GM23338 (cell line): ENCODE measurements around the gene ELOVL6. TPM values are rescaled to one million over a fixed set of nuclear protein-coding genes. Genes with fewer than 3 reads are reported as not detected.

Source experiments
- ATAC-seq: fragments of 200-7000 bp; cut with Tn5 transposase; 3 replicates; pipeline ENCODE4 v1.9.1; 2020
- DNase-seq: peaks from one replicate; pipeline ENCODE4 v3.0.0-alpha.2; 2015; ENCODE audit warnings: low spot score
- H2AFZ ChIP-seq: fragments of 200-600 bp; sonication (generic); 2 replicates; pipeline ENCODE4 v1.8.0; 2016; ENCODE audit warnings: antibody characterized with exemption, mild to moderate bottlenecking, moderate library complexity
- H3F3A ChIP-seq: fragments of 200-600 bp; sonication (generic); replicated peaks from 2 replicates; pipeline ENCODE4 v1.8.0; 2017; ENCODE audit warnings: antibody characterized with exemption, mixed run types, low read depth
- H3K27ac ChIP-seq: fragments of 200-600 bp; sonication (generic); 2 replicates; pipeline ENCODE4 v1.6.1; 2016; ENCODE audit warnings: low read depth
- H3K27me3 ChIP-seq: fragments of 200-600 bp; sonication (generic); 2 replicates; pipeline ENCODE4 v1.8.0; 2016; ENCODE audit warnings: mild to moderate bottlenecking, mixed run types, moderate library complexity; ENCODE audit not compliant: insufficient read depth
- H3K36me3 ChIP-seq: fragments of 200-600 bp; sonication (generic); 2 replicates; pipeline ENCODE4 v1.8.0; 2016; ENCODE audit warnings: mild to moderate bottlenecking; ENCODE audit not compliant: insufficient read depth
- H3K4me1 ChIP-seq: fragments of 200-600 bp; sonication (generic); 2 replicates; pipeline ENCODE4 v1.8.0; 2016; ENCODE audit warnings: mild to moderate bottlenecking, moderate library complexity; ENCODE audit not compliant: insufficient read depth
- H3K4me2 ChIP-seq: fragments of 200-600 bp; sonication (generic); 2 replicates; pipeline ENCODE4 v1.7.1; 2017; ENCODE audit warnings: mixed run types
- H3K4me3 ChIP-seq: fragments of 200-600 bp; sonication (generic); 2 replicates; pipeline ENCODE4 v1.6.1; 2016; ENCODE audit warnings: mixed run types
- H3K79me2 ChIP-seq: fragments of 200-600 bp; sonication (generic); replicated peaks from 2 replicates; pipeline ENCODE4 v1.8.0; 2017; ENCODE audit warnings: mild to moderate bottlenecking; ENCODE audit not compliant: insufficient read depth
- H3K9me2 ChIP-seq: fragments of 200-600 bp; sonication (generic); 2 replicates; pipeline ENCODE4 v1.8.0; 2017; ENCODE audit not compliant: insufficient read depth
- H4K20me1 ChIP-seq: fragments of 200-600 bp; sonication (generic); replicated peaks from 2 replicates; pipeline ENCODE4 v1.8.0; 2017; ENCODE audit warnings: mild to moderate bottlenecking; ENCODE audit not compliant: insufficient read depth
- H3K27ac Mint-ChIP-seq: 2 replicates; pipeline ENCODE4 v1.8.0; 2020; ENCODE audit warnings: inconsistent platforms, mild to moderate bottlenecking, moderate library complexity, mixed read lengths
- H3K27me3 Mint-ChIP-seq: 3 replicates; pipeline ENCODE4 v1.8.0; 2022; ENCODE audit warnings: low read depth, mild to moderate bottlenecking, moderate library complexity, mixed read lengths, inconsistent platforms; ENCODE audit not compliant: insufficient read depth, poor library complexity
- H3K36me3 Mint-ChIP-seq: 3 replicates; pipeline ENCODE4 v1.8.0; 2021; ENCODE audit warnings: low read depth, mild to moderate bottlenecking, inconsistent platforms, moderate library complexity, mixed read lengths
- H3K4me1 Mint-ChIP-seq: 3 replicates; pipeline ENCODE4 v1.8.0; 2020; ENCODE audit warnings: mild to moderate bottlenecking, inconsistent platforms, mixed read lengths
- H3K4me3 Mint-ChIP-seq: 3 replicates; pipeline ENCODE4 v1.8.0; 2021; ENCODE audit warnings: moderate library complexity, mild to moderate bottlenecking, inconsistent platforms, mixed read lengths
- H3K9me3 Mint-ChIP-seq: 3 replicates; pipeline ENCODE4 v1.8.0; 2020; ENCODE audit warnings: moderate library complexity, mild to moderate bottlenecking, inconsistent platforms, mixed read lengths
- CREB1 ChIP-seq: fragments of 250-450 bp; sonication (Bioruptor Pico); IDR thresholded peaks from 2 replicates; pipeline ENCODE4 v1.5.0; 2020; ENCODE audit warnings: low read depth, mild to moderate bottlenecking, moderate library complexity
- CTCF ChIP-seq, 2 experiments: fragments of 200-600 bp in 1 of 2; sonication (generic) in 1 of 2; conservative IDR thresholded peaks; 2 replicates each; pipeline versions ENCODE4 v1.5.1 to v1.6.1; 2016 to 2017; ENCODE audit warnings: antibody characterized with exemption in 2 of 2, low read depth in 2 of 2, mild to moderate bottlenecking in 2 of 2, moderate library complexity in 1 of 2
- ETS1 ChIP-seq: IDR thresholded peaks from 2 replicates; pipeline ENCODE4 v1.6.1; 2016; ENCODE audit warnings: antibody characterized with exemption
- EZH2 ChIP-seq: fragments of 200-600 bp; sonication (generic); IDR thresholded peaks from one replicate; pipeline ENCODE4 v1.8.0; 2017; ENCODE audit warnings: antibody characterized with exemption, mild to moderate bottlenecking, low read depth; ENCODE audit not compliant: unreplicated experiment
- EZH2phosphoT487 ChIP-seq: fragments of 200-600 bp; sonication (generic); IDR thresholded peaks from one replicate; pipeline ENCODE4 v1.8.1; 2018; ENCODE audit warnings: antibody characterized with exemption; ENCODE audit not compliant: unreplicated experiment
- JUNB ChIP-seq: IDR thresholded peaks from one replicate; pipeline ENCODE4 v1.6.1; 2016; ENCODE audit warnings: antibody characterized with exemption; ENCODE audit not compliant: unreplicated experiment
- NANOG ChIP-seq: IDR thresholded peaks from 2 replicates; pipeline ENCODE4 v1.6.1; 2016; ENCODE audit warnings: antibody characterized with exemption, borderline replicate concordance
- ZNF331 ChIP-seq: fragments of 250-450 bp; sonication (Bioruptor Pico); IDR thresholded peaks from 2 replicates; pipeline ENCODE4 v1.5.0; 2020; ENCODE audit warnings: low read depth, mild to moderate bottlenecking, moderate library complexity
- polyA plus RNA-seq: library from polyadenylated mRNA; unstranded; fragments of >200 nt; fragmentation: Nextera tagmentation; extraction: Ambion mirVana; gene quantifications from 2 replicates; pipeline ENCODE4 v1.2.1, GENCODE V29; 2016
- total RNA-seq: library from RNA; depleted of rRNA; stranded (reverse); fragments of >200 nt; shearing (Covaris generic); gene quantifications from 2 replicates; pipeline ENCODE4 v1.2.3, GENCODE V29; 2014
- TF ChIP-seq, protein P1 (sequence below): fragments of 250-450 bp; sonication (Bioruptor Pico); IDR thresholded peaks from 2 replicates; pipeline ENCODE4 v1.5.0; 2020; ENCODE audit warnings: mild to moderate bottlenecking, moderate library complexity

The ELOVL6 gene
- total and polyA plus RNA-seq, 2 experiments from 2014 or later: 82.7 to 89.5 TPM

- H3K27ac ChIP-seq: no peak overlapping the region
Observed at GRCh38 chr4:110007217-110007616, 191.2 kb downstream of the ELOVL6 start.

DNA sequence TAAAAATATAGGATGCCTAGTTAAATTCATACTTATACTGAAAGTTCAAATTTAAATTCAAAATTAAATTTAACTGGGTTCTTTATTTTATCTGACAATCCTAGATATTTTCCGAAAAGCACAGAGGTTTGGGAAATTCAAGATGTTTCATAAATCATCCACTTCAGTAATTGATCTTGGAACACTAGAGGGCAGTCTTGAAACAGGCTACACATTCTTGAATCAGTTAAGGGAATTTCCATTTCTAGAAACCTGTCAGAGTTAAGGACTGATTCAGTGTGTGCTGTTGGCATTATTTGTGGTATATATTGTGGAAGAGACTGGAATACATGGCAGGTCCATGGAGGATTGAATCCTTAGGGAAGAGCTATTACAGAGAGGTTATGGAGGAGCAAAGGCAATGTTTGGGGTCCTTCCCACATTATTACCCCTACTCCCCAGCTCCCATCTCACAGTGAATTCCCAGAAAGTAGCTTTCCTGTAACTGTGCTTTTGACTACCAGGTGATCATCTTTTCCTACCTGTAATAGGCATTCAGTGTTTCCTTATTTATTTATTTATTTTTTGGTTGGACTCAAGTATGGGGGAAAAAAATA is 192.9 kb downstream of the ELOVL6 start:
- Mint-ChIP-seq H3K36me3 (no peaks in the 10 kb centered on the region), H3K27me3 (no peaks in the 10 kb centered on the region), H3K4me3 (no peak overlapping the region), H3K9me3 (no peaks in the 10 kb centered on the region), H3K4me1 (peaks cover 5% of the 10 kb centered on the region), H3K27ac (no peak overlapping the region)
- no peak overlapping the region for H3K27ac ChIP-seq
- no peaks in the 10 kb centered on the region for H3F3A ChIP-seq
- no peaks in the 10 kb centered on the region for H3K4me1 ChIP-seq
- ATAC-seq (no peak), DNase-seq (peak; percentile 82)
- no peaks in the 10 kb centered on the region for H3K36me3 ChIP-seq
- no peaks in the 10 kb centered on the region for H3K79me2 ChIP-seq
- H3K9me2 ChIP-seq: no peaks in the 10 kb centered on the region
- H3K4me2 ChIP-seq: no peak overlapping the region
- H3K4me3 ChIP-seq: no peak overlapping the region
- TF ChIP-seq EZH2phosphoT487: no peak
- TF ChIP-seq JUNB: no peak
- no peak for TF ChIP-seq EZH2
- TF ChIP-seq, protein P1, sequence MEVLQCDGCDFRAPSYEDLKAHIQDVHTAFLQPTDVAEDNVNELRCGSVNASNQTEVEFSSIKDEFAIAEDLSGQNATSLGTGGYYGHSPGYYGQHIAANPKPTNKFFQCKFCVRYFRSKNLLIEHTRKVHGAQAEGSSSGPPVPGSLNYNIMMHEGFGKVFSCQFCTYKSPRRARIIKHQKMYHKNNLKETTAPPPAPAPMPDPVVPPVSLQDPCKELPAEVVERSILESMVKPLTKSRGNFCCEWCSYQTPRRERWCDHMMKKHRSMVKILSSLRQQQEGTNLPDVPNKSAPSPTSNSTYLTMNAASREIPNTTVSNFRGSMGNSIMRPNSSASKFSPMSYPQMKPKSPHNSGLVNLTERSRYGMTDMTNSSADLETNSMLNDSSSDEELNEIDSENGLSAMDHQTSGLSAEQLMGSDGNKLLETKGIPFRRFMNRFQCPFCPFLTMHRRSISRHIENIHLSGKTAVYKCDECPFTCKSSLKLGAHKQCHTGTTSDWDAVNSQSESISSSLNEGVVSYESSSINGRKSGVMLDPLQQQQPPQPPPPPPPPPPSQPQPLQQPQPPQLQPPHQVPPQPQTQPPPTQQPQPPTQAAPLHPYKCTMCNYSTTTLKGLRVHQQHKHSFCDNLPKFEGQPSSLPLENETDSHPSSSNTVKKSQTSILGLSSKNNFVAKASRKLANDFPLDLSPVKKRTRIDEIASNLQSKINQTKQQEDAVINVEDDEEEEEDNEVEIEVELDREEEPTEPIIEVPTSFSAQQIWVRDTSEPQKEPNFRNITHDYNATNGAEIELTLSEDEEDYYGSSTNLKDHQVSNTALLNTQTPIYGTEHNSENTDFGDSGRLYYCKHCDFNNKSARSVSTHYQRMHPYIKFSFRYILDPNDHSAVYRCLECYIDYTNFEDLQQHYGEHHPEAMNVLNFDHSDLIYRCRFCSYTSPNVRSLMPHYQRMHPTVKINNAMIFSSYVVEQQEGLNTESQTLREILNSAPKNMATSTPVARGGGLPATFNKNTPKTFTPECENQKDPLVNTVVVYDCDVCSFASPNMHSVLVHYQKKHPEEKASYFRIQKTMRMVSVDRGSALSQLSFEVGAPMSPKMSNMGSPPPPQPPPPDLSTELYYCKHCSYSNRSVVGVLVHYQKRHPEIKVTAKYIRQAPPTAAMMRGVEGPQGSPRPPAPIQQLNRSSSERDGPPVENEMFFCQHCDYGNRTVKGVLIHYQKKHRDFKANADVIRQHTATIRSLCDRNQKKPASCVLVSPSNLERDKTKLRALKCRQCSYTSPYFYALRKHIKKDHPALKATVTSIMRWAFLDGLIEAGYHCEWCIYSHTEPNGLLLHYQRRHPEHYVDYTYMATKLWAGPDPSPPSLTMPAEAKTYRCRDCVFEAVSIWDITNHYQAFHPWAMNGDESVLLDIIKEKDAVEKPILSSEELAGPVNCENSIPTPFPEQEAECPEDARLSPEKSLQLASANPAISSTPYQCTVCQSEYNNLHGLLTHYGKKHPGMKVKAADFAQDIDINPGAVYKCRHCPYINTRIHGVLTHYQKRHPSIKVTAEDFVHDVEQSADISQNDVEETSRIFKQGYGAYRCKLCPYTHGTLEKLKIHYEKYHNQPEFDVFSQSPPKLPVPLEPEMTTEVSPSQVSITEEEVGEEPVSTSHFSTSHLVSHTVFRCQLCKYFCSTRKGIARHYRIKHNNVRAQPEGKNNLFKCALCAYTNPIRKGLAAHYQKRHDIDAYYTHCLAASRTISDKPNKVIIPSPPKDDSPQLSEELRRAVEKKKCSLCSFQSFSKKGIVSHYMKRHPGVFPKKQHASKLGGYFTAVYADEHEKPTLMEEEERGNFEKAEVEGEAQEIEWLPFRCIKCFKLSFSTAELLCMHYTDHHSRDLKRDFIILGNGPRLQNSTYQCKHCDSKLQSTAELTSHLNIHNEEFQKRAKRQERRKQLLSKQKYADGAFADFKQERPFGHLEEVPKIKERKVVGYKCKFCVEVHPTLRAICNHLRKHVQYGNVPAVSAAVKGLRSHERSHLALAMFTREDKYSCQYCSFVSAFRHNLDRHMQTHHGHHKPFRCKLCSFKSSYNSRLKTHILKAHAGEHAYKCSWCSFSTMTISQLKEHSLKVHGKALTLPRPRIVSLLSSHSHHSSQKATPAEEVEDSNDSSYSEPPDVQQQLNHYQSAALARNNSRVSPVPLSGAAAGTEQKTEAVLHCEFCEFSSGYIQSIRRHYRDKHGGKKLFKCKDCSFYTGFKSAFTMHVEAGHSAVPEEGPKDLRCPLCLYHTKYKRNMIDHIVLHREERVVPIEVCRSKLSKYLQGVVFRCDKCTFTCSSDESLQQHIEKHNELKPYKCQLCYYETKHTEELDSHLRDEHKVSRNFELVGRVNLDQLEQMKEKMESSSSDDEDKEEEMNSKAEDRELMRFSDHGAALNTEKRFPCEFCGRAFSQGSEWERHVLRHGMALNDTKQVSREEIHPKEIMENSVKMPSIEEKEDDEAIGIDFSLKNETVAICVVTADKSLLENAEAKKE (CRISPR knock-in tag): no peak
- no peak for TF ChIP-seq ZNF331 (CRISPR knock-in tag)
- no peak for TF ChIP-seq ETS1
- TF ChIP-seq CTCF (conservative IDR thresholded peaks at IDR 0.05; ENCODE audit: low read depth in 2 of 2): peak; percentile 78 to 87
- no peak for TF ChIP-seq CREB1 (CRISPR knock-in tag)
- H2AFZ ChIP-seq: no peak overlapping the region
- H3K27me3 ChIP-seq: no peaks in the 10 kb centered on the region
- H4K20me1 ChIP-seq: no peaks in the 10 kb centered on the region

More at GRCh38 chr4:110007217-110007616, 191.2 kb downstream of the ELOVL6 start:
- peaks cover 5% of the 10 kb centered on the region for H3K4me1 Mint-ChIP-seq
- no peaks in the 10 kb centered on the region for H3K79me2 ChIP-seq
- H4K20me1 ChIP-seq: no peaks in the 10 kb centered on the region
- no peaks in the 10 kb centered on the region for H3K27me3 ChIP-seq
- H3K9me3 Mint-ChIP-seq: no peaks in the 10 kb centered on the region
- H3K36me3 Mint-ChIP-seq: no peaks in the 10 kb centered on the region
- no peaks in the 10 kb centered on the region for H3F3A ChIP-seq
- no peak for ATAC-seq
- no peaks in the 10 kb centered on the region for H3K36me3 ChIP-seq
- H3K27me3 Mint-ChIP-seq: no peaks in the 10 kb centered on the region
- H3K4me1 ChIP-seq: no peaks in the 10 kb centered on the region
- no peak overlapping the region for H2AFZ ChIP-seq
- H3K4me3 ChIP-seq: no peak overlapping the region
- H3K9me2 ChIP-seq: no peaks in the 10 kb centered on the region
- H3K4me3 Mint-ChIP-seq: no peak overlapping the region
- no peak overlapping the region for H3K4me2 ChIP-seq
- H3K27ac Mint-ChIP-seq: no peak overlapping the region
- no peak for DNase-seq
- TF ChIP-seq NANOG: no peak
- no peak for TF ChIP-seq EZH2
- no peak for TF ChIP-seq ZNF331 (CRISPR knock-in tag)
- no peak for TF ChIP-seq ETS1
